ENCODE data around the gene SPHK1.

The SPHK1 gene

GRCh38 chr17:76431509-76431908 lies 47.1 kb downstream of the SPHK1 start:
- TF ChIP-seq ZFP3 (CRISPR knock-in tag; IDR thresholded peaks at IDR 0.05): no peak
- no peak for TF ChIP-seq ZNF70 (CRISPR knock-in tag; IDR thresholded peaks at IDR 0.05)
- TF ChIP-seq ZFP30 (CRISPR knock-in tag; IDR thresholded peaks at IDR 0.05): no peak
- no peak for TF ChIP-seq CSDC2 (CRISPR knock-in tag; IDR thresholded peaks at IDR 0.05)
- TF ChIP-seq CSRNP3 (CRISPR knock-in tag; IDR thresholded peaks at IDR 0.05): no peak
- no peak for TF ChIP-seq SNAI2 (CRISPR knock-in tag; IDR thresholded peaks at IDR 0.05)
- ATAC-seq: no peak

DNA sequence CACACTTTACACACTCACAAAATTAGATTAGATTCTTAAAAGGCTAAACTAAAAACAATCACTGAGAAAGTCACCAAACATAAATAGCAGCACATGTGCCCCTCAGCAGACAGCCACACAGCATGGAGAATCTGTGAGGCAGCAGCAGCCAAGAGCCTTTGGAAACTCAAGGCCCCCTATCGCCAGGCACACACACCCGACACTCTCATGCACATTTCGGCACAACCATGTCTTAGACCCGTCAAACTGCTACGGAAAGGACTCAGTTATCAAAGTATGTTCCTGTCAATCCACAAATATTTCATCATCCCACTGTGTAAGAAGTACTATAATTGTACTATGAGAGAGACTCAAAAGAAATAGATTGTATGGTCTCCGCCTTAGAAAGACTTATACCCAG lies 47.6 kb downstream of the SPHK1 start:
- no peak for ATAC-seq
- TF ChIP-seq TOX (CRISPR knock-in tag; IDR thresholded peaks at IDR 0.05; ENCODE audit: borderline replicate concordance) (no peak), ZNF565 (CRISPR knock-in tag; conservative IDR thresholded peaks at IDR 0.05; ENCODE audit: low read depth) (no peak), CSDC2 (CRISPR knock-in tag; IDR thresholded peaks at IDR 0.05) (no peak), ESRRG (CRISPR knock-in tag; IDR thresholded peaks at IDR 0.05) (no peak), ISL1 (CRISPR knock-in tag; IDR thresholded peaks at IDR 0.05) (no peak)

- TF ChIP-seq CSRNP3 (CRISPR knock-in tag; IDR thresholded peaks at IDR 0.05): no peak
- TF ChIP-seq, protein P1, sequence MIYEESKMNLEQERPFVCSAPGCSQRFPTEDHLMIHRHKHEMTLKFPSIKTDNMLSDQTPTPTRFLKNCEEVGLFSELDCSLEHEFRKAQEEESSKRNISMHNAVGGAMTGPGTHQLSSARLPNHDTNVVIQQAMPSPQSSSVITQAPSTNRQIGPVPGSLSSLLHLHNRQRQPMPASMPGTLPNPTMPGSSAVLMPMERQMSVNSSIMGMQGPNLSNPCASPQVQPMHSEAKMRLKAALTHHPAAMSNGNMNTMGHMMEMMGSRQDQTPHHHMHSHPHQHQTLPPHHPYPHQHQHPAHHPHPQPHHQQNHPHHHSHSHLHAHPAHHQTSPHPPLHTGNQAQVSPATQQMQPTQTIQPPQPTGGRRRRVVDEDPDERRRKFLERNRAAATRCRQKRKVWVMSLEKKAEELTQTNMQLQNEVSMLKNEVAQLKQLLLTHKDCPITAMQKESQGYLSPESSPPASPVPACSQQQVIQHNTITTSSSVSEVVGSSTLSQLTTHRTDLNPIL (CRISPR knock-in tag; IDR thresholded peaks at IDR 0.05; ENCODE audit: low read depth): no peak
- no peak for TF ChIP-seq ESRRG (CRISPR knock-in tag; IDR thresholded peaks at IDR 0.05)
- no peak for TF ChIP-seq OSR1 (CRISPR knock-in tag; IDR thresholded peaks at IDR 0.05)
- no peak for TF ChIP-seq BACH2 (CRISPR knock-in tag; IDR thresholded peaks at IDR 0.05; ENCODE audit: borderline replicate concordance)
- TF ChIP-seq ZNF565 (CRISPR knock-in tag; conservative IDR thresholded peaks at IDR 0.05; ENCODE audit: low read depth): no peak
- TF ChIP-seq CSDC2 (CRISPR knock-in tag; IDR thresholded peaks at IDR 0.05): no peak
- no peak for TF ChIP-seq RARB (CRISPR knock-in tag; IDR thresholded peaks at IDR 0.05)
- no peak for TF ChIP-seq ZC3H10 (CRISPR knock-in tag; IDR thresholded peaks at IDR 0.05)
- no peak for TF ChIP-seq ZFP3 (CRISPR knock-in tag; IDR thresholded peaks at IDR 0.05)
- no peak for TF ChIP-seq SNAI2 (CRISPR knock-in tag; IDR thresholded peaks at IDR 0.05)
- TF ChIP-seq ISL1 (CRISPR knock-in tag; IDR thresholded peaks at IDR 0.05): no peak
- TF ChIP-seq, protein P2, sequence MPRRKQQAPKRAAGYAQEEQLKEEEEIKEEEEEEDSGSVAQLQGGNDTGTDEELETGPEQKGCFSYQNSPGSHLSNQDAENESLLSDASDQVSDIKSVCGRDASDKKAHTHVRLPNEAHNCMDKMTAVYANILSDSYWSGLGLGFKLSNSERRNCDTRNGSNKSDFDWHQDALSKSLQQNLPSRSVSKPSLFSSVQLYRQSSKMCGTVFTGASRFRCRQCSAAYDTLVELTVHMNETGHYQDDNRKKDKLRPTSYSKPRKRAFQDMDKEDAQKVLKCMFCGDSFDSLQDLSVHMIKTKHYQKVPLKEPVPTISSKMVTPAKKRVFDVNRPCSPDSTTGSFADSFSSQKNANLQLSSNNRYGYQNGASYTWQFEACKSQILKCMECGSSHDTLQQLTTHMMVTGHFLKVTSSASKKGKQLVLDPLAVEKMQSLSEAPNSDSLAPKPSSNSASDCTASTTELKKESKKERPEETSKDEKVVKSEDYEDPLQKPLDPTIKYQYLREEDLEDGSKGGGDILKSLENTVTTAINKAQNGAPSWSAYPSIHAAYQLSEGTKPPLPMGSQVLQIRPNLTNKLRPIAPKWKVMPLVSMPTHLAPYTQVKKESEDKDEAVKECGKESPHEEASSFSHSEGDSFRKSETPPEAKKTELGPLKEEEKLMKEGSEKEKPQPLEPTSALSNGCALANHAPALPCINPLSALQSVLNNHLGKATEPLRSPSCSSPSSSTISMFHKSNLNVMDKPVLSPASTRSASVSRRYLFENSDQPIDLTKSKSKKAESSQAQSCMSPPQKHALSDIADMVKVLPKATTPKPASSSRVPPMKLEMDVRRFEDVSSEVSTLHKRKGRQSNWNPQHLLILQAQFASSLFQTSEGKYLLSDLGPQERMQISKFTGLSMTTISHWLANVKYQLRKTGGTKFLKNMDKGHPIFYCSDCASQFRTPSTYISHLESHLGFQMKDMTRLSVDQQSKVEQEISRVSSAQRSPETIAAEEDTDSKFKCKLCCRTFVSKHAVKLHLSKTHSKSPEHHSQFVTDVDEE (CRISPR knock-in tag; IDR thresholded peaks at IDR 0.05): no peak
- ATAC-seq: peak; percentile 91
These were observed 48.4 kb downstream of the SPHK1 start for GRCh38 chr17:76432712-76433336.

GRCh38 chr17:76433693-76434092 lies 49.3 kb downstream of the SPHK1 start:
- no peak for ATAC-seq
- TF ChIP-seq CSRNP3 (CRISPR knock-in tag; IDR thresholded peaks at IDR 0.05) (no peak), ESRRG (CRISPR knock-in tag; IDR thresholded peaks at IDR 0.05) (no peak)
- TF ChIP-seq, protein P3, sequence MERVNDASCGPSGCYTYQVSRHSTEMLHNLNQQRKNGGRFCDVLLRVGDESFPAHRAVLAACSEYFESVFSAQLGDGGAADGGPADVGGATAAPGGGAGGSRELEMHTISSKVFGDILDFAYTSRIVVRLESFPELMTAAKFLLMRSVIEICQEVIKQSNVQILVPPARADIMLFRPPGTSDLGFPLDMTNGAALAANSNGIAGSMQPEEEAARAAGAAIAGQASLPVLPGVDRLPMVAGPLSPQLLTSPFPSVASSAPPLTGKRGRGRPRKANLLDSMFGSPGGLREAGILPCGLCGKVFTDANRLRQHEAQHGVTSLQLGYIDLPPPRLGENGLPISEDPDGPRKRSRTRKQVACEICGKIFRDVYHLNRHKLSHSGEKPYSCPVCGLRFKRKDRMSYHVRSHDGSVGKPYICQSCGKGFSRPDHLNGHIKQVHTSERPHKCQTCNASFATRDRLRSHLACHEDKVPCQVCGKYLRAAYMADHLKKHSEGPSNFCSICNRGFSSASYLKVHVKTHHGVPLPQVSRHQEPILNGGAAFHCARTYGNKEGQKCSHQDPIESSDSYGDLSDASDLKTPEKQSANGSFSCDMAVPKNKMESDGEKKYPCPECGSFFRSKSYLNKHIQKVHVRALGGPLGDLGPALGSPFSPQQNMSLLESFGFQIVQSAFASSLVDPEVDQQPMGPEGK (CRISPR knock-in tag; IDR thresholded peaks at IDR 0.05; ENCODE audit: borderline replicate concordance): no peak
- TF ChIP-seq, protein P1 (CRISPR knock-in tag; IDR thresholded peaks at IDR 0.05; ENCODE audit: low read depth): no peak

All from SK-N-SH treated with all-trans-retinoic acid at 6 μM for 48 hours (cell line).